HG02623 (cell line): ENCODE measurements around the gene SLC5A3.

Source experiments
- ATAC-seq: cut with Tn5 transposase; IDR thresholded peaks from one replicate; pipeline ENCODE4 v1.9.1; 2021; ENCODE audit warnings: moderate library complexity; ENCODE audit not compliant: unreplicated experiment

Gene SLC5A3

DNA sequence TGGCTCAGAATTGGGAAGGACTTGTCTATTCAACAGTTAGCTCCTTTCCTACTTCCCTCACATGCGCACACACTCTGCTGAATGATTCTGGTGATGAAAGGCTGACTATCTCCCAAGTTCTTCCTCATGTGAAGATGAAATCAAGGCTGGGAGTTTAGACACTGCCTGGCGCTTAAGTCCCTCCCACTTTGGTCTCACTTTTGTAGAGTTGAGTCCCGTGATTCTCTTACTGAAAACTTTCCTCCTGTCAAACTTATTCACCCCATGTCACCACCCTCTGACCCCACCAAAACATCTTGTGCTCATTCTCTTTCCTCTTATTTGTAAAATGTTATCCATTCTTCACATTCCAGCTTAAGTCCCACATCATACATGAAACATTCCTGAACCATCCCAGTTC, 8.4 kb upstream of the SLC5A3 start:
- ATAC-seq = no peak

DNA sequence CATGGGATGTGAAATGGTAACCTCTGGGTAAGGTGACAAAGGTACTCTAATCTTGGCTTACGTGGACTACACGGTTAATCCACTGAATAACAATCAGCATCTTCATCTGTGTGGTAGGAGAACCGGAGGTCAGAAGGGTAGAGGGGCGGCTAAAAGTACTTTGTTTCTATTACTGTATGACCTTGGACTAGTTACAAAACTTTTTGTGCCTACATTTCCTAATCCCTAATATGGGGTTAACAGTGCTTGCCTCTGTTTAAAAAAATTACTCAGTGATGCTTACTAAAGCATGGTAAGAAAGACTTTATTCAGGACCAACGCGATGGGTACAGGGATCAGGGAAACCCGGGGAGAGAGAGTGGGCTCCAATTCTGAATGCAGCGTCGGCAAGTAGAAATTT, 1.7 kb upstream of the SLC5A3 start:
- no peak for ATAC-seq

DNA sequence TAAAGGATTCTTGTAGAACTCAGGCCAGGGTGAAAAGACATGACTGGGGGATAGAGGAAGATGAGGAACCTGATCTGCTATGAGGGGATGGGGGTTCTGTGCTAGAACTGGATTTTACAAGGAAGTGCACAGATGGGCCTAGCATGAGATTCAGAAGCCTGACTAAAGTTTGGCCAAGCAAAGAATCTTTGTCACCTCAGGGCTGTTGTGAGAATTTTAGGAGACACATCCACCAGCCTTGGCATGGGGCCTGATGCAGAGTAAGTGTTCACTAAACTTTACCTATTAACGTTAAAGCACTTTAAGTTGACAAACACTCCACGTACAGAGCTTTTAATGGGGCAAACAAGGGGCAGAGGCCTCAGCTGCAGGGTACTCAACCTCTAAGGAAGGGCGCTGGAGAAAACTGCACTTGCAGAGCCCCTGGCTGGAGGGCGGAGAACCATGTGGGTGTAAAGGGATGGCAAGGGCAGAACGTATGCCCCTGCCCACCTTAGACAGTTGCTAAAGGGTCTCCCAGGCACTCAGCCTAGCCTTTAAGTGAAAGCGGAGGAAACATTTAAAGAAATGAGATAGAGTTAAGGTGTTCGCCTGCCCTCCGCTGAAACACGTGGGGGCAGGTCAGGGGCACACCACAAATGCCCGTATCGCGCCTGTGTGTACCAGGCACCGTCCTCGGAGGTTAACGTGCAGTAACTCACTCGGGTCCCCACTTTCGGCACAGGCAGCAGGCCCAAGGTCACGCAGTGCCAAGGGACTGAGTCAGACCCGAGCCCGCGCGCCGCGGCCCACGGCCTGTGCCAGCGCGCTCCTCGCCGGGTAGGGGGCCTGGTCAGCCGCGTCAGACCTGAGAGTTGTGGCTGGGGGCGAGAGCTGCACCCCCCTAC, 990 bp upstream of the SLC5A3 start:
- no peak for ATAC-seq

DNA sequence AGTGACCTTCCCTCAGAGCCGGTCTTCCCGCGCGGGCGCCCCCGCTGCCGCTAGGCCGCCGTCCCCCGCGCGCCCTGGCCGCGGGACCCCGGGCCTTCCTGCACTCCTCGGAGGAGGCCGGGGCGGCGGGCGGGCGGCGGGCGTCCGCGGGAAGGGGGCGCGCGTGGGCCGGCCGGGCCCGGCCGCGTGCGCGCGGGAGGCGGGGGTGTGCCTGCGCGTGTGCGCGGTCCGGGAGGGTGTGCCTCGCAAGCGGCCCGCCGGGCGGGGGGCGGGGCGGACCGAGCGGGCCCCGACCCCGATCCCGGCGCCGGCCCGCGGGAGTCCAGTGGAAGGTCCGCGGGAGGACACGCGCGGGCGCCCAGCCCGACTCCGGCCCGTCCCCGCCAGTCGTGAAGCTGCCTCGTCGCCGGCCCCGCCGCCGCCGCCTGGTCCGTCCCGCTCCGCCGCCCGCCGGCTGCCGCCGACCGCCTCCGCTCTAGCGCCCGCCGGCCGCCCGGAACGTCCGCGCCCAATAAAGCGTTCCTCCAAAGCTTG, 438 bp downstream of the SLC5A3 start:
- ATAC-seq = peak; percentile 34

DNA sequence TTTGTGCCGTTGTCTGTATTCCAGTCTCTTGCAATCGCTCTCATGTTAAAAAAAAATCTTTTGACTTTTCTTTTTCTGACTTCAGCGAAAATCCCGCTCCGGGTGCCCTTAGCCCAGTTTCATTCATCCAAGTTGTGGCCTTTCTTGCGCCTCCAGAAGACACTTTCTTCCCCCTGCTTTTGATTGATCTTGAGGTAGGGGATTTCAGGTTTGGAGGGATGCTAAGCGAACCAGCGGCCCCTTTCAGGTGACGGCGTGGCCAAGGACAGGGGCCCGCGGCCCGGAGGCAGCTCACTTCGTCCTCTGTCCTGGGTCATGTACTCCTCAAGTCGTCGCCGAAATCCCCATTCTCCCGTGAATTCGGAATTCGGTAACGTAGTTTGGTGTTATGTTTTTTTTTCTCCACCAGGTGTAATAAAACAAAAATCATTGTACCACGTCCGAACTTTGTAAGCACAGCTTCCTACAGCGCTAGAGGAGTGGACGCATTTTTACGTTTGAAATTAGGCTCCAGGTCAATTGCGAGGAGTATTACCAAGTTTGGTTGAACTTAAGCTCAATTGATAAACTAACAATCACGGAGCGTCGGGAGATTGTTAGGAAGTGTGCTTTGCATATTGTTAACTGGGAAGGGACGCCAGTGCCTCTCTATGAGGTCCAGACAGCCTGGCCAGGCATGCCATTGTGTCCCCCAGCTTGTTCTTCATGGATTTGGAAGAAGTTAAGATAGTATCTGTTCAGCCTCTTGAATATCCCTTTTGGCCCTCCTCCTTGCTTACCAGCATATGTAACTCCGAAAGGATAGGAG, 1.1 kb downstream of the SLC5A3 start:
- no peak for ATAC-seq

DNA sequence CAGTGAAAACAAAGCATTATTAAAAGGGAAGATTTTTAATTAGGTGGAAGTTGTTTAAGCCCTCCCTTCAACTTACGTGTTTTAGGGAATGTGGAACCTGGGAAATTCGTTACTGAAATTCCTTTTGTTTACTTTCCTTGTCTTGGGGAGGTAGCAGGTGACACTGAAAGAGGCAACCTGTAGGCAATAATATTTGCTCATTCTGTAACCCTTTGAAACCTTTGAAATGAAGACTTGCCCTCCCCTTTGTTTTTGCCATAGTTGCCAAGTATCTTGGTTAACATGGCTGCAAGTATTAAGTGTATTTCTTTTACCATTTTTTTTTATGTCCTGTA, 1.7 kb downstream of the SLC5A3 start:
- no peak for ATAC-seq

DNA sequence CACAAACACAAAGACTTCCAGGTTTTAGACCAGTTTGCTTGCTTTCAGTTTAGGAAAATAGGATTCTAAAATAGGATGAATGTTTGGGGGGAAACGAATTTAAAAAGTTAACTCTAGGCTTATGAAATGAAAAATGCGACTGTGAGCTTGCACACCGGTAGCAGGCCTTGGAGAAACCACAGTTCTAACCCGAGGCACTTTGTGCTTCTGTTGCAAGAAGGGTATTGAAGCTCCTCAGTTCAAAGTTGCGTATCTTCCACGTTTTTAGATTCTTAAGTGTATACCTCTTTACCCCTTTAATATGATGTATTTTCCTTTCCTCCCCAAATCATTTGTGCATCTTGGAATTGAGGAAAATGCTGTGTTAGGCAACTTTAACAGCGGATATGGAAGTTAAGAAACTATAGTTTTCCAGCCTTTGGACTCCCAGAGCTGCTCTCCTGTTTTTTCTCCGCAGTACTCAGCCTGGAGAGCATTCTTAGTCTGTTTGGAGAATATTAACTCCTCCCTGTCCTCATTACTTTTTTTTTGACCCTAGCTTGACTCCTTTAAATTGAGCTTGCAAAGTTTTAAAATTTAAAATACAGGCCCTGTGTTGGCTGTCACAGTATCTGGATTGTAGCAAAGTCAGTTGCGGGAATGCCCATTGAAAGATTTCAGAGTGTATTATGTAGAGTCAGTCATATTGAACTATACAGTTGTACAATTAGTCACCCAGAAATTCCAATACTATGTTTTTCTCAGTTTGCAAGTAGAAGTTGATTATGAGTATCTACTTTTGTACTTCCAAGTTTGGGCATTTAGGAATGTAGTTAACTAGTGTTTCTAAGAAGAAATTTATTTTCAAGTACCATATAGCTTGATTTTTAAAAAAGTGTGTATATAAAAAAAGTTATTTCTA, 2.6 kb downstream of the SLC5A3 start:
- ATAC-seq = no peak

DNA sequence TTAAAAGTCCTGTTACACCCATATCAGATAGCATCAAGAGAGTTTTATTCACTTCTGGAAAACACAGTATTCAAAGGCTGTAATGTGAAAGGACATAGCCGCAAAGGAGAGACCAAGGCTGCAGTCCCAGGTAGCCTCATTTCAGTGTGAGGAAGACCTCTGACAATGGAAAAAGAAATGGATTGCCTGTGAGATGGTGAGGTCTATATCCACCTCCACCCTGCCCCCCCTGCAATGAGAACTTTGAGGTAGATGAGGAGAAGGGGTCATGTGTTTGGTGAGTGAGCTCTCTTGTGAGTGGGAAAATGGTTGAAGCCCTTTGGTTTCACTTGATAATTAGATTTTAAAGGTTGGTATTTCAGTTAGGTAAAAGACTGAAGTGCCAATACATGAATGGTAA, 3.5 kb downstream of the SLC5A3 start:
- ATAC-seq = no peak

DNA sequence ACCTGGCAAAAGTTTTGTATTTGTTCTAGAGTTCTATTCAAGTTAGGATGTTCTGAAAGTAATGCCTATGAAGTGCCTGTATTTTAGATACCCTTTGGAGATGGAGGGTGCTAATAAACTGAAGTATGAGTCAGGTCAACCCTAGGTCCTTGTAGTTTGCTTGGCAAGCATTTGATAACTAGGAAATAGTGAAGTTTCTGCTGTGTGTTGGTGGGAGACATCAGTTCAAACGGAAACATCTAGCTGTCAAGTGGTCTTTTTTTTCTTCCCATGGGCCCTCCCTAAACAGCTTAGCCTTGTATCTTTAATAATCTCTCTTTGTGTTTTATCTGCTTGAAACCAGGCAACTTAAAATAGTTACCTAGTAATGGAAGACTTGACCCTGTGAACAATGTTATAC, 4.5 kb downstream of the SLC5A3 start:
- ATAC-seq = no peak

DNA sequence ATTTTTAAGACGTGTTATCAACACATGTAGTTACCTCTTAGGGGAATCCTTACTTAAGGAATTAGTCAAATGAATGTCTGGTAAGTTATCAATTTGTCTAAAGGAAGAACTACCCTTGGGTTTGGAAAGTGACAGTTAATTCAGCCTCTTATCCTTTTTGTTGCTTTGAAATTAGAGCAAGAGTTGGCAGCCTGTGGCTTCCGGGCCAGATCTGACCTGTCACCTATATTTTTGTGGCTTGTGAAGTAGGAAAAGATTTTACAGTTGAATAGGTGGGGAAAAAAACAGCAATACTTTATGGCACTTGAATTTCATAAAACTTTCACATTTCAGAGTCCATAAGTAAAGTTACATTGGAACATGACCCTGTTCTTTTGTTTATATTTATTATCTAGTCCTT, 5.5 kb downstream of the SLC5A3 start:
- ATAC-seq = no peak

DNA sequence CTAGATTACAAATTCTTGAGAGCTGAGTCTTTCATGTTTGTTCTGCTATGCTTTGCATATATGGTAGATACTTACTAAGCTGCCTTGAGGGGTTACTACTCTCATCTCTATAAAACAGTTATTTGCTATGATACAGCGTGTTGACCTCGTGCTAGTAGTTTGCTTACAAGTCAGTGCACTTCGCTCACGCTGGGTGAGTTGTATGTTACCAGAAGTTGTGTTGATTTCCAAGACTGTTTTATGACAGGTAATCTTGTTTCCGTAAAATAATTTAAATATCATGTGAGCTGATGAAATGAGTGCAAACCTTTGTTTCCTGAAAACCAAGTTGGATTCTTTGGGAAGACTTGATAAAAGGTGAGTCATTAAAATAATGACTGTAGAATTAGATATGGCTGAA, 7.3 kb downstream of the SLC5A3 start:
- no peak for ATAC-seq

DNA sequence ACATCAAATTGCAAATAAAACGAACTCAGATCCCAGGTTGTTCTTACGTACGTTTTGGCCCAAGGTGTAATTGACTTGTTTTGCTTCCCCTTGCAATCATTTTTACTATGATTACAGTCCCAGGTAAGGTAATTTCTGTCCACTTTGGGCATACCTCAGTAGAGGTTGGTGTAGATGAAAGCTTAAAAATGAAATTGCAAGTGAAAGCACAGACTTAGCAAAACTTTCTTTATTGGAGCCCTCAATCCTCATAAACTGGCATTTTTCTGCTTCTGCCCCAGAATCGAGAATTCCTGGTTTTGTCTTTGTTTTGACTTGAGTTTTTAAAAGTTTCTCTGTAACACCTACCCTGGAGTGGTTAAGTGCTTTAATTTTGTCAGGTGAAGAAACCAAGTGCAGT, 9.4 kb downstream of the SLC5A3 start:
- ATAC-seq = no peak

DNA sequence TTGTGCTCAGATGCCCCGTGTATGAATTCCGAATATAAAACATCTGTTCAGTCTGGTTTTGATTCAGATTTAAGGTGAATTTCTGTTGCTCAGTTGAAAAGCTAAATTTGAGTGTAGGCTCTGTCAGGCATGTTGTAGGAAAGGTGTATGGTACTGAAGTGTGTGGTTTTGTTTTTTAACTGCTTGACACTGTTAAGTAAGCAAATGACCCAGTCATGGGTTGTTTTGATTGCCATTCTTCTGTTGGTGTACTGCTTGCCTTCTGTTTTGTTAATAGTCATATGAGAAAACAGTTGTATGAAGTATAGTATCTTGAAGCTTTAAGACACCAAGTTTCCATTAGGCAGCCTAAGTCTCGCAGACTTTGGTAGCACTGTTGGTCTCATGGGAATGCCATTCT, 10.0 kb downstream of the SLC5A3 start:
- no peak for ATAC-seq

DNA sequence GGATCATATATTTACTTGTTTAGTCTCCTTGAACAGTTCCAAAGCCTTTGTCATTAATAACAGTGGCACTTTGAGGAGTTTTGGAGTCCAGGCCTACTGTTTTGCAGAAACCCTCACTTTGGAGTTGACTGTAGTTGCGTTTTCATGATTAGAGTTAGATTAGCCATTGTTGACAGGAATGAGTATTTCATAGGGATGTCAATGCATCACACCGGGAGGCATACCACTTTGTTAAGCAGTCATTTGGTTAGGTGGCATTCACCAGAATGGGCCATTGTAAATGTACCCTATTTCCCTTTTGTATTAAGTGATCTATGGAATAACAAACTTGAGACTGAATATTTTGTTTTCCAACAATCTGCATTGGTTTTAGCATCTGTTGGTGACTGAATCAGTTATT, 11.8 kb downstream of the SLC5A3 start:
- ATAC-seq = no peak

DNA sequence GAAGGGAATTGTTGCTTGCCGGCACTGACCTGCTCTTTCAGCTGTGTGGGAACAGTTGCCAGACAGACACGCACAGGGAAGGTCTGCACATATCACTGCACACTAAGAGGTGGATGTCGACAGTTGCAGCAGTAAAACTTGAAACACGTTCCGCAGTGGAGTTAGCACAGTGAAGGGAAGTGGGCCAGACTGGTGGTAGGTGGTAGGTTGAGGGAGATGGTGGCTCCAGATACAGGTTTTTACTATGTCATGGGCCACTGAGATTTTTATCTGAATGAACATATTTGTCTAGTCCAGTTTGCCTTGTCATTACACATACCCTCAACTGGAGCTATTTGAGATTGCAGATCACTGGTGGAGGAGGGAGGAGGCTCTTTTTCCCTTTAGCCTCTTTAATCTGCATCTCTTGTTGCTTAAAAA, 13.5 kb downstream of the SLC5A3 start:
- ATAC-seq = no peak

DNA sequence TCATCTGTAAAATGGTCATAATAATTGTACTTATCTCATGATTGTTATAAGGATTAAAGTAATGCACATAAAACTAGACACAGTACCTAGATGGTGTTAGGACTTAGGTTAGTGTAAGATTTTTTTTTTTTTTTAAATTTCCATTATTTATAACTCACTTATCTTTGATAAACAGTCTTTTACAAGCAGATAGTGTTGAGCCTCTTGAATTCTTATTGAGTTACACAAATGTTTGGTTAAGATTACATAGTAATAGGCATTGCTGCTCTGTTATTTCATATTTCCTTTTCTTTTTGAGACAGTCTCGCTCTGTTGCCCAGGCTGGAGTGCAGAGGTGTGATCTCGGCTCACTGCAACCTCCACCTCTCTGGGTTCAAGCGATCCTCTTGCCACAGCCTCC, 15.4 kb downstream of the SLC5A3 start:
- no peak for ATAC-seq

DNA sequence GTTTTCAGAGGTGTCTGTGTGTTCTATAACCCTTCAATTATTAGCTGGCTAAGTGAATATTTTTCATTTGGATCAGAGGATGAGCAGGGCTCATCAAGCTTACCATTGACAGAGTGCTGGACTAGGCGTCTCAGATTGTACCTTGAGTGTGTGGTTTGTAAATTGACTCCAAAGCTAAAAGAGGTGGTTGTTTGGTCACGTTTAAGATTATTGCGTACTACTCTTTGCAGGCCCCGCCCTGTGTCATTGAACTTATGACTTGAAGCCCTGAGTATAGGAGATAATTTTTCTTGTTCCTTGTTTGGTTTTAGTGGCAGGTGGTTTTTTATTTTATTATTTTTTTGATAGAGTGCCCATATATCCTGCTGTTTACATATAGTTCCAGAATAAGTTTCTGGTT, 17.7 kb downstream of the SLC5A3 start:
- no peak for ATAC-seq

DNA sequence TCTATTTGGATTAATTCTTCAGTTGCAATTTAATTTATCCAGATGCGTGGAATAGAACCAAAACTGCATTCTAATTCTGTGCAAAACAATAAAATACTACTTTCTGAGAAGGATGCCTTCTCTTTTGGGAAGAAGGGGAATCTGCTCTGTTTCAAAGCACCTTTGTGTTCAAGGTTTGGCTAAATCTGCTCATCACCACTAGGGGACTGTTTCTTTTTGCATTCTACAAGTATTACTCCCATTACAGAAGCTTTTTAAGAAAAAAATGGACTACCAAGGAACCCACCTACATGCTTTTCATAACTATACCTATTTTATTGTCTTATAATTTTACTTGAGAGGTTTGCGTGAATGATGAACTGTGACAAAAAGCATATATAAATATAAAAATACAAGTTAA, 18.2 kb downstream of the SLC5A3 start:
- no peak for ATAC-seq

DNA sequence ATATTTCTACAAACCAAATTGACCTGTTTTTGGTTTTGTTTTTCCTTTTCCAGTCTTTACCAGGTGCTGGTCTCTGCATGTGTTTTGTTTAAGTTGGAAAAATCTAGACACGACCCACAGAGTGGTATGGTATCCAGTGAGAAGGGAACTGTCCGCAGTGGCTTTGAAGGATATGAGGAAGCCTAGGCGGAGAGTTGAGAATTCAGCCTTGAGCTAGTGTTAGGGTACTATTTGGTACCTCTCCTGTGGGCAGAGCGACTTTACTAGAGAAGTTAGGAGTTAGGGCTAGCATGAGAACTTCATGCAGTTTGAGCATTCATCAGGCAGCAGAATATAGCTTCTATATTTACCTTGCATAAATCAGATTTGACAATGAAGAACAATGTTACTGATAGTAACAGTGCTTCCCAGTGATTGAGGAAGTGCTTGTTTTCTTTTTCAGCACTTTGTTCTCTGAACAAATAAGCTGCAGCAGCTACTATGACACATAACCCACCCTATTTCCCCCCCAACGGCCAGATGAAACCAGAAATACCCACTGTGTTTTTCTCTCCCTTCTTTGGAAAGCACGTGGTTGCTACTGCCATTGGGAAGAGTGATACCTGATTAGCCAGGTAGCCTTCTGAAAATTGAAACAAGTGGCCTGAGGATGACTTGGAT, 19.0 kb downstream of the SLC5A3 start:
- ATAC-seq = no peak

DNA sequence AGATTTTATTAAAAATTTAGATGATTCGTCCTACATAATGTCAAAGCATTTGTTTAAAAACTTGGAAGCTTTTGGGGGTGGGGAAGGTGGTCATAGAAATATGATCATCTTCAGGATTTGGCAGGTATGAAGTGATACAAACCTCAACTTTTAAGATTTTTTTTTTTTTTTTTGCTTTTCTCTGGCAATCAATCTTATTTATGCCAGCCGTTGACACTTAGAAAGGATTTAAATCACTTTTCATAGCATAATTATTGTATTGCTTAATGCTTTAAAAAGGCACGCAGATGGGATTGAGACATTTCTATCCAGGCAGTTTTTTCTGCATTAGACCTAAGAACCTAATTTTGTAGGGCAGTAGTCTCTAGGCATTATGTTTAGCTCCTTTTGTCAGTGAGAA, 19.7 kb downstream of the SLC5A3 start:
- ATAC-seq = no peak

DNA sequence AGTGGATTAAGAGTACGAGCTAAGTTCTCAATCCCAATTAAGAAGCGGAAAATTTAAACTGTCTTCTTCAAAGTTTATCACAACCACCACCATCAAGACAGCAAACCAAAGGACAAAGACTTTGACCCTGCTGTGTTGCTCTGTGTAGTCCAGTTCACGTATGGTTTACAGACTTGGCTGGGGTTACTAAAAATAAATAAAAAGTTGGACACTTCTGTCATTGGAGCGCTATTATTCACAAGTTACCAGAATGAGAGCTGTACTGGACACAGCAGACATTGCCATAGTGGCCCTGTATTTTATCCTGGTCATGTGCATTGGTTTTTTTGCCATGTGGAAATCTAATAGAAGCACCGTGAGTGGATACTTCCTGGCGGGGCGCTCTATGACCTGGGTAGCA, 21.6 kb downstream of the SLC5A3 start:
- ATAC-seq = no peak
